ENCODE data around the gene RASIP1.

Gene RASIP1

DNA sequence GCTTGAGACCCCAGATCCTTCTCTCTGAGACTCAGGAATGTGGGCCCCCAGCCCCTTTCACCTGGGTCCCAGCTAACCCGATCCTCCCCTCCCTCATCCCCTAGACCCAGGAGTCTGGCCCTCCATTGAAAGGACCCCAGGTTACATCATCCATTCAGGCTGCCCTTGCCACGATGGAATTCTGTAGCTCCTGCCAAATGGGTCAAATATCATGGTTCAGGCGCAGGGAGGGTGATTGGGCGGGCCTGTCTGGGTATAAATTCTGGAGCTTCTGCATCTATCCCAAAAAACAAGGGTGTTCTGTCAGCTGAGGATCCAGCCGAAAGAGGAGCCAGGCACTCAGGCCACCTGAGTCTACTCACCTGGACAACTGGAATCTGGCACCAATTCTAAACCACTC, 15.4 kb upstream of the RASIP1 start:
- DNase-seq, result no peak

DNA sequence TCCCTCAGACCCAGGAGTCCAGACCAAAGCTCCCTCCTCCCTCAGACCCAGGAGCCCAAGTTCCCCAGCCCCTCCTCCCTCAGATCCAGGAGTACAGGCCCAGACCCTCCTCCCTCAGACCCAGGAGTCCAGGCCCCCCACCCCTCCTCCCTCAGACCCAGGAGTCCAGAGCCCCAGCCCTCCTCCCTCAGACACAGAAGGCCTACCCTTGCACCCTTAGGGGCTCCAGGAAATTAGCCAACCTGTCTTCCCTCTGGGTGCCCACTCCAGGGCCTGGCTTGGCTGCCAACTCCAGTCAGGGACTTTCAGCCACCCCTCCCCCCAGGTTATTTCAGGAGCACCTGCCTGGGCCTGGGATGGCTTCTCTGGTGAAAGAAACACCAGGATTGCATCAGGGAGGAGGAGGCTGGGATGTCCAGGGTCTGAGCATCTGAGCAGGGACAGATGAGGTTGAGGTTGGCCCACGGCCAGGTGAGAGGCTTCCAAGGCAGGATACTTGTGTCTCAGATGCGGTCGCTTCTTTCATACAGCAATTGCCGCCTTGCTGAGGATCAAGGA, 14.8 kb upstream of the RASIP1 start, which contains the start of gene FGF21:
TSS of gene FGF21 (plus strand) at position 441 of the 558 bp plus-strand sequence. CDS start 713 bp downstream, outside the sequence.
- DNase-seq, result no peak

DNA sequence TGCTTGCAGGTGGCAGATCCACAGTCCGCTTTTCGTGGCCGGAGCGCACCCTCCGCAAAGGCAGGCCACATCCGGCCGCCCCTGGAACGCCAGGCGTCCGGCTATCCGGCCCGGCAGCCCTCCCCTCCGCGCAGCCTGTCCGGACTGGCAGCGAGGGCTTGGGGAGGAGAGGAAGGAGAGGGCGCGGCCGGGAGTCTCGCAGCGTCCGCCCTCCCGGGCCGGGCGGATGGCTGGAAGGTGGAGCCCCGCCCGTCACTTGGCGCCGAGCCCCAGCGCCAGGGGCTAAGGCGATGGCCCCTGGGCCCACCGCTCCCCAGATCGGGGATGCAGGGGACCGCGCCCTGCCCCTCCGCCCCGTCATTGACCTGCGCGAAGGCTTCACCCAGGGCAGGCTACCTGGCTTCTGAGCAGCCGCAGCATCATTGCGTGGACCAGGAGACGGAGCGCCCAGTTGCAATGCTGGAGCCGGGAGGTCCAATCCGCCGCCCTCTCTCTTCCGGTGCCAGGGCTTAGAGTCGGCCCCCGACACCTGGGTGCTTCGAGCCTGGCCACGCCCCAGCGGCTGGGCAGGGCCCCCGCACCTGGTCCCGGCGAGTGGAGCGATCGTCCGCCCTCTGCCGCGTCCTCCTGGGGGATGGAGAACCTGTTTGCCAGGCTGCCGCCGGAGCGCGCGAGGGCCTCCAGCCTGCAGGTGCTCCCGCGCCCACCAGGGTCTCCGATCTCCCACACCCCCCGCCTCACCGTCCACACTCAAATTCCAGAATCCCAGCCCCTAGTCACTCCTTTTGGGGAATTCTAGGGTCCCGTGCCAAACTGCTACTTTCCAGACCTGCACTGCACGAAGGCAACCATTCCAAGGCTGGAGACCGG, 12.3 kb upstream of the RASIP1 start, which contains the start of gene FUT1:
TSS of gene FUT1 (minus strand) at position 146 of the 870 bp plus-strand sequence. CDS start 1,360 bp downstream, outside the sequence.
- DNase-seq, result no peak

DNA sequence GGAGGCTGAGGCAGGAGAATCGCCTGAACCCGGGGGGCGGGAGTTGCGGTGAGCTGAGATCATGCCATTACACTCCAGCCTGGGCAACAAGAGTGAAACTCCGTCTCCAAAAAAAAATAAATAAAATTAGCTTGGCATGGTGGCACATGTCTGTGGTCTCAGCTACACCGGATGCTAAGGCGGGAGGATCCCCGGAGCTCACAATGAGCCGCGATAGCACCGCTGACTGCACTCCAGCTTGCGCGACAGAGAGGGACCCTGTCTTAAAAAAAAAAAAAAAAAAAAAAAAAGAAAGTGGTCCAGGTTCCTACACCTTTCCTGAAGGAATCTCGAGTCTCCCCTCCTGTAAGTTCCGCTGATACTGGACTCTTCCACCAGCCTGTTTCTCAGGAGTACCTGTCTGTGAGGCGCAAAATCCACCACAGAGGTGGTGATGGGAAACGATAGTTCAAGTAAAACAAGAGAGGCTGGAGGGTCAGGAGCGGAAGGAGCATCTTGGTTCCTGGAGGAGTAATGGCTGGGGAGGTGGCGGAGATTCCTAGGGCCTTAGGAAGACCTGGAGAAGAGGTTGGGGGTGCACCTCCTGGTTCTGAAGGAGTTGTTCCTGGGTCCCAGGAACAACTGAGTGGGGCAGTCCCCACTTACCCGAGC, 11.6 kb upstream of the RASIP1 start:
- DNase-seq, result no peak

DNA sequence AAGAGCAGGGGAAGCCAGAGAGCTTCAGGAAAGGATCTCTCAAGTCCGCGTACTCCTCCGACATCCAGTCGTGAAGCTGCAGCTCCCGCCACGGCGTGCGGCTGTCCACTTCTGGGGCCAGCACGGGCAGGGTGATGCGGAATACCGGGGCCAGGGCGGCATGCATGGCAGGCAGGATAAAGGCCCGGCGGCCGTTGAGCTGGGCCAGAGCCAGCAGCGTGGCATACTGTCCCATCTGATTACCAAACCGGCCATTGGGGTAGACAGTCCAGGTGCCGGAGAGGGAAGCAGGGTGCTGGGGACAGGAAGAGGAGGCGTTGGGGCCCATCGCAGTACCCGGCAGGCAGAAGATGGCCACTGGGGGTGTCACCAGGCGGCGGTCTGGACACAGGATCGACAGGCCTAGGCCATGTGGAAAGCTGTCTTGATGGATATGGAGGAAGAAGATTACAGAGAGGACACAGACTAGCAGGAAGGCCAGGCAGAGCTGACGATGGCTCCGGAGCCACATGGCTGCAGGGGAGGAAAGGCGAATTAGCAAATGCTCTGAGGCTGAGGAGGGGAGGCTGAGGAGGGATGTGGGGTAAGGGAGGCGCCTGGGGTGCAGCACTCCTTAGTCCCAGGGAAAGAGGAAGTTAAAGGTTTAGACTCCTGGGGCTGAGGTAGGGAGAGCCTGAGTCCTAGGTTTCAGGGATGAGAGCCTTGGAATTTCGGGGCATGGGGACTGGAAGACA, 10.5 kb upstream of the RASIP1 start:
- no peak for DNase-seq

DNA sequence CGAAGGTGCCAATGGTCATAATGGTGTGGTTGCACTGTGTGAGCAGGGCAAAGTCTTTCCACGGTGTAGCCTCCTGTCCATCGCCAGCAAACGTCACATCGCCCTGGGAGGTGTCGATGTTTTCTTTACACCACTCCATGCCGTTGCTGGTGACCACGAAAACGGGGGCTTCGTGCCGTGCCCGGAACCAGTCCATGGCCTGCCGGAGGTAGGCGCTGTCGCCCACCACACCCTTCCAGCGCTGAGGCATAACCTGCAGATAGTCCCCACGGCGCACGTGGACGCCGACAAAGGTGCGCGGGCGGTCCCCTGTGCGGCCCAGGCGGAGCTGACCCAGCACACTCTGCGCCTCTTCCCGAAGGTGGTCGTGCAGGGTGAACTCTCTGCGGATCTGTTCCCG, 9.9 kb upstream of the RASIP1 start:
- no peak for DNase-seq

DNA sequence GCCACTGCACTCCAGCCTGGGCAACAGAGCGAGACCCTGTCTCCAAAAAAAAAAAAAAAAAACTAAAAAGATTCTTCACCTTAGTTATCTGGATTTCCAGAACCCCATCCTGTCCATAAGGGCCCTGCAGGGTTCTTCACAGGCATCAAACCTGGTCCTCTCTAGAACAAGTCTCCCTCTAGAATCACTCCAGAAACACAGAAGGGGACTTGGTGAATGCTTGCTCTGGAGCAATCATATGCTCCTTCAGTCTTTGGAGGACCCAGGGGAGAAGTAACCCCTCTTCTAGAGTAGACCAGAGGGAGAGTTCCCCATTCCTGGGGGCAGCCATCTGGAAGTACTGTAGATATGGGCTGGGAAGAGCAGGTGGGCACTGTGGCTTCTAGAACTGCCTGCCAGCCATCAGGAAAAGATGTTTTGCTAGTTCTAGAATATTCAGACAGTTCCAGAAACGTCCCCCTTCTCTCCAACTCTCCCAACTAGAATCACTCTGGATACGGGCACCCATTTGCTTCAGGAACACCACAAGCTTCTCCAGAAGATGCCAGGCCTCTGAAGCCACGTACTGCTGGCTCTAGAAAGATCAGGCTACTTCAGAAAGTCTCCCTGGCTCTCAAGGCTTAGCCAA, 9.3 kb upstream of the RASIP1 start:
- no peak for DNase-seq

DNA sequence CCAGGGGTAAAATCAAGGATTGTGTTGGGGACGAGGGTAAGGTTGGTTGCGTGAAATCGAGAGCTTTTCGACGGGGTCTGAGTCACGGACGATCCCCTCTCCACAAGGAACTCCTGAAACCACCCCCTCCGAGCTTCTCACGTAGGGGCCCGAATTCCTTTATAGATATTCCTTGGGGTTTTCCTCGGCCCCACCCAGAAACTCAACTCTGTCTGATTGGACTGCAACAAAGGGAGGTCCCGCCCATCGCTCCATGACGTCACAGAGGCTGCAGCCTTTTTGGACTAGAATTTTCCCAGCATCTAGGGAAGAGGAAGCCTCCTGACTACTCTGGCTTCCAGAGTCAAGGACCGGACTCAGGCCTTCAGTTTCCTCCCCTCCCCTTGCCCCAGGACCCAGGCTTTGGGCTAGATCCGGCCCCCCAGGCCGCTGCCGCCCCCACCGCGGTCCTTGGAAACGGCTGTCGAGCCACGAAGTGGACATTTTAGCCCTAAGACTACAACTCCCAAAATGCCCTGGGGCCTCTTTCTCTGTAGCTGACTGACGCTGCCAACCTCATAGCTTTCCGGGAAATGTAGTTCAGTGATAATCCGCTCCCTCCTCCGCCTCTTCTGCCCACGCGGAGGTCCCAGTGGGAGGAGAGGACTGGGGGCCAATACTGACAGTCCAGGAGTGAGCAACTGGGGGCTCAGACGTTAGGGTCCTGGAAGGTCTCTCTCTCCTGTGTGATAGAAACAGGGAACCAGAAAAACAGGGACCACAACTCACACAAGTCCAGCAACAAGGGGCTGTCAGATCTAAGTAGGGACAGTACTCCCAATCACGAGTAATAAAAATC, 6.5 kb upstream of the RASIP1 start, which contains the start of gene IZUMO1:
TSS of gene IZUMO1 (minus strand) at position 172 of the 838 bp plus-strand sequence. CDS start 1,050 bp downstream, outside the sequence.
- DNase-seq, result no peak

DNA sequence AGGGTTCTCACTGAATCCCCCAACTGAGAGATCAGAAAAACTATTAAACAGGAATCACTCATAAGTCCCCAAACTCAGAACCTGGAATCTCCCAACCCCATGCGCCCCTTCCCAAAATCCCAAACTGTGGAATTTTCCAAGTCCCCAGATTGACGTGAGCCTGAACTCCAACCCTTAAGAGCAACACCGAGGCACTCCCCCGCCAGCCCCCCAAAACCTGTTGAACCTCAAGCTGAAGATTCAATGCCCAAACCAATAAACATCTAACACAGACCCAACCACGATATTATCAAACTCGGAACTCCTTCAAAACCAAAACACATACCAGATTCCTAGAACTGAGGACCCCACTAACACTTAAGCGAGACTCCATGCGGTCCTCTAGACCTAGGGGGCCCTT, 5.7 kb upstream of the RASIP1 start:
- DNase-seq, result no peak

DNA sequence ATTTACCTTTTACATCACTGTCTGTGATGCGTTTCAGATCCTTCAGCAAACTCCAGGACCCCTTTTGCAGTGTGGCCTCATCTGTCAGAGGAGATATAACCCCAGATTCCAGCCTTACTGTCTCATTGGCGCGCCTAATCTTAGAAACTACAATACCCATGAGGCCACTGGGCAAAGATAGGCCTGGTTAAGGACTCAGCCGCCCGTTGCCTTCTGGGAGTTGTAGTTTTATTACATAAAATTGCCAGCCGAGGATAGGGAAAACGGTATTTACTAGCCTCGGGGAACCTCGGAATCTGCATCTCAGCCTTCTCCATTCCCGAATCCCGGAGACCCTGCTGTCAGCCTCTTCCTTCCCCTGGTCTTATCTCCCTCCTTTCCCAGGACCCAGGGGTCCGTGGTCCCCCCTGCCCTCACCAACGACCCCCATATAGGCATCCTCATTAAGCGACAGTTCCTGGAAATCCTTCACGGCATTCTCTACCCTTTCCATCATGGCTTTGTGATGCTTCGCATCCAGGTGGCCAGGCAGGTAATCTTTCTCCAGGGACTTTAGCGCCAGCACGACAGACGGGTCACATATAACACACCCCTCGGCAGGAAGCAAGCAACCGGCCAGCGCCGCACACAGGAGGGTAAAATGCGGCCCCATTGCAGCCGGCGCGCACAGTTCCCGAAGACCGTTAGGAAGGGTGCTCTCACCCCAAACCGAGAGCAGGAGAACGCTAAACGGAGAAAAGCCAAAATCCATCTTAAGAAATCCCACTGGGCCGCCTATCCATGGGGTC, 5.0 kb upstream of the RASIP1 start:
- no peak for DNase-seq

DNA sequence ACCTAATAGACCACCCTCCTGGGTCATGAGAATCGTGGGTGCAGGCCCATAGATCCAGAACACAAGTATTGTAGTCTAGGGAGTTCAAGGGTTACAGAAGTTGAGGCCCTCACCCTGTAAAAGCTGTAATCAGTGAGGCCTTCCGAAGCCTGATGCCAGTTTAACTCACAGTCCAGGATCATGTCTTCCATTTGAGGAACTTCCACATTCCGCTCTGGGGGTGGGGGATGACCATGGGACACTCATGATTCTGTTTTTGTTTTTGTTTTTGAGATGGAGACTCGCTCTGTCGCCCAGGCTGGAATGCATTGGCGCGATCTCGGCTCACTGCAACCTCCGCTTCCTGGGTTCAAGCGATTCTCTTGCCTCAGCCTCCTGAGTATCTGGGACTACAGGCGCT, 1.7 kb upstream of the RASIP1 start:
- DNase-seq, result no peak

DNA sequence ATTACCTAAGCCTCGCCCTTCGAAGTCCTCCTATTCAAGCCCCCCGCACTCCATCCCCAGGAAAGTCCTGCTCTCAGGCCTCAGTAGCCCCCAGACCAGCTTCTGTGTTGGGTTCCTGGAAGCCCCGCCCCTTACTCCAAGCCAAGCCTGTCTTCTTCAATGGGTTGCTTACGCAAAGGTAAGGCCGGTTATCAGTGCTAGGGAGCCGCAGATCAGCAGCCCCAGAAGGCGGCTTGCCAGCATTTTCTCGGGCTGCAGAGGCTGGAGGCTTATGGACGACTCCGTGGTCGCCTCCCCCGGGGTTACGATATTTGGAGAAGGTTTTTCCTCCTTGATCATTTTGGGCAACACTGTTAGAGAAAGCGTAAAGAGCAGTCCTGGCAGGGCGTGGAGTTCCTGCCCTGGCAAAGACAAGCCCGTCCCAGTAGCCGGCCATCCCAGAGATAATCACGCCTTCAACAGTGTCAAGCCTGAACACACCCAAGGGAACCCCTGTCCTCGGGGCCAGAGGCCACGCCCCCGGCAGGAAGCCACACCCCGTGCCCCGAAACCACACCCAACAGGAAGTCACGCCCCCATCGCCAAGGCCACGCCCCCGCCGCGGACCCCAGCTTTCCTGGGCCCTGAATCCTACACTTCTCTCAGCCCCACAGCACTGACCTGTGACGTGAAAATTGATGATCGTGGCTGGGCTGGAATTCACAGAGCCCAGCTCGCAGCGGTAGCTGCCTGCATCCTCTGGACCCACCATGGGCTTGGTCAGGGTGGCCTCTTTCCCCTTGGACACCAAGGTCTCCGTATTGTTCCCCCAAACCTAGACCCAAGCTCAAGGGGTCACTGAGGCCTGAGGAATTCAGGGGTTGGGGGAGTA, 954 bp upstream of the RASIP1 start:
- DNase-seq, result no peak

DNA sequence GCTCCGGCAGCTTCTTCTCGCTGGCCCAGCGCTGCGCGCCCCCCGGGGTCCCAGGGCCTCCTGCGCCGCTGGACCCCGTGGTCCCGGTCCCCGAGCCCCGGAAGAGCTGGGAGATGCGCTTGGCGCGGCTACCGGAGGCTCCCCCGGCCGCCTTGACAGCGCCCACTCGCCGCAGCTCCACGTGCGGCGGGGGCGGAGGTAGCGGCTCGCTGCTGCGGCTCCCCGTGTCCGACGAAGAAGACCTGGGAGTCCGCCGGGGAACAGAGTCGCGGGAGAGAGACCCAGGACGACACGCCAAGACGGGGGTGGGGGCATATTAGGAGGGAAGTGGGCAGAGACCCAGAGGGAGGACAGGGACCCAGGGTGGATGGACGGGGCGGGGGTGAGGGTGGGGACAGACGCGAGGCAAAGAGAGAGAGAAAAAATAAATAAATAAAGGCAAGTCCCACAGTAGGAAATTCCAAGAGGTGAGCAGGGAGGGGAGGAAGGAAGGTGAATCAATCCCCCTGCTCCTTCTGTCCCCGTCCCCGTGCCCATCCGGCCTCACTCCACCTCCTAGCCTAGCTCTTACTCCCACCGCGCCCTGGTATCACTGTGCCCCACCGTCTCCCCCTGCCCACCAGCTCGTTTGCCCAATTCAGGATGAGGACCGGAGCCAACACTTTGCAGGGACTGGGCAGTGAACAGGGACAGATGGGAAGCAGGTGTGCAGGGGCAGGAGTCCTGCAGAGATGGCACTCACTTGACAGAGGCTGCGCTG, 826 bp downstream of the RASIP1 start:
- no peak for DNase-seq

DNA sequence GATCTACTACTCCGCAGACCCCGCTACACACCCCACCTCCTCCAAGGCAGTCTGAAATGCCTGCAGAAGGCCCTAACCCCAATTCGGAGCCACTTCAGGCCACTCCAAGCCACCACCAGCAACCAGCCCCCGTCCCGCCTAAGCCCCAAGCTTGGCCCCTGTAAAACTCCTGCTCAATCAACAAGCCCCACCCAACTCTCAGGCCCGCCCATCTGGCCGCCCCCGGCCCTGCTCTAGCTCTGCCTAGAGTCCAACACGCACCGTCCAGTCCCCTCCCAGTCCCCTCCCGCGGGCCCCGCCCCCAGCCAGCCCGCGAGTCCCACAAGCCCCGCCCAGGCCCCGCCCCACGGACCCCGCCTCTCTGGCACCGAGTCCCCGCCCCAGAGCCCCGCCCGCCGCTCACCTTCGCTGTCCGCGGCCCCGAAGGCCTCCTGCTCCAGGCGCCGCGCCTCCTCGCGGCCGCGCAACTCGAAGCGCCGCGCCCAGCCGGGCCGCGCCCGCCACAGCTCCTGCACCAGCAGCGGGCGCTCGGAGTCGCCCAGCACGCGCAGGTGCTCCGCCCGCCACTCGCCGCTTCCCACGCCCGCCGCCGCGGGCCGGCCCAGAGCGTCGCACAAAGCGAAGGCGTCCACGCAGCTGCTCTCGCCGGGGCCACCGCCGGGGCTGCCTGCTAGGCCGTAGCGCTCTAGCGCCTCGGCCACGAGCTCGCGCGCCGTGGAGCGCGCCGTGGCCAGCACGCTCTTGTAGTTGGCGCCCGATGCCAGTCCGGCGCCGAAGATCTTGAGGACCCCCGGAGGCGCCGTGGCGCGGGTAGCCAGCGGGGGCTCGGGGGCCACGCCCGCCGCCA, 1.6 kb downstream of the RASIP1 start:
- DNase-seq, result peak; percentile 86

DNA sequence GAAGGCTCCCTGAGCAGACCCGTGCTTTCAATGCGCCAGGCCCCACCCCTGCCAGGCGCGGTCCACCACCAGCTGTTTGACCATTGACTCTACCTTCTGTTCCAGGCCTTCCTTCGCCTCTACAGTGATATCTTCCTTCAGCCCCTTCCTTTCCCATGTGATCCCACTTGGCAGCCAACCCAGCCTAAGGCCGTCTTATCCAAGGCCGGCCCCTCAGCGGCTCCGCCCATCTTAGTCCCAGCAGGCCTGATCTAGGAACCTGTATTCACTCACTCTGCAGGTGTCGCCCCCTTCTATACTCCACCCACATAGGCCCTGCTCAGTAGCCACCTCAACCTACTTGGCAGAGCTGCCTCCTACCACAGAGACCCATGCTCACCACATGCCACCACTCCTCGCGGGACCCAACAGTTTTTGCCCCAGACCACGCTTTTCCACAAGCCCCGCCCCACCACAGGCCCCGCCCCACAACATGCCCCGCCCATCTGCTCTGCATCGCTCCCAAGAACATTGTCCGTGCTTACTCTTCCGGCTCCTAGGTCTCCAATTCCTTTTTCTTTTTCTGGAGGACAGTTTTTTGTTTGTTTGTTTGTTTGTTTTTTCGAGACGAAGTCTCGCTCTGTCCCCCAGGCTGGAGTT, 2.9 kb downstream of the RASIP1 start:
- DNase-seq, result no peak

DNA sequence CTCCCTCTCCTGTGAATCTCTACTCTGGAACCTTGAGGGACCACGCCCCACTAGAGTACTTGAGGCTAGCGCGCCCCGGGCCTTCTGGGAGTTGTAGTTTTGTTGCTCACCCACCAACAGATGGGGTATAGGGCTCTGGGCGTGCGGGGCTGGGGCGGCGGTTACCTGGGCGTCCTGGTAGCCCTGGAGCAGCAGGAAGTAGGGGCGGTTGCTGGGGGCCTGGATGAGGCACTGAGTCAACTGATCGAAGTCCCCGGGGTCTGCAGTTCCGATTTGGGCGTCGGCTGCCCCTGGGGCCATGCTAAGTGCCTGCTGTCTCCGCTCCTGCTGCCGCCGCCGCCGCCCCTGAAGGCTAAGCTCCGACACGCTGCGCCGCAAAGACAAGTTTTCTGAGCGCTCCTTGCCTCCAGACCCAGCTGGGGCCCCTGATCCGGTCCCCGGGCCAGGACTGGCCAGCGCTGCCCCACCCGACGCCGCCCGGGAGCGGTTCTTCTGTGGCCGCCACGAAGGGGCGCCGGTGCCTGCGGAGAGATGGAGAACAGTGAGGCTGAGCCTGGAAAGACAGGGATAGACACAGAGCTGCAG, 5.3 kb downstream of the RASIP1 start:
- DNase-seq, result no peak

DNA sequence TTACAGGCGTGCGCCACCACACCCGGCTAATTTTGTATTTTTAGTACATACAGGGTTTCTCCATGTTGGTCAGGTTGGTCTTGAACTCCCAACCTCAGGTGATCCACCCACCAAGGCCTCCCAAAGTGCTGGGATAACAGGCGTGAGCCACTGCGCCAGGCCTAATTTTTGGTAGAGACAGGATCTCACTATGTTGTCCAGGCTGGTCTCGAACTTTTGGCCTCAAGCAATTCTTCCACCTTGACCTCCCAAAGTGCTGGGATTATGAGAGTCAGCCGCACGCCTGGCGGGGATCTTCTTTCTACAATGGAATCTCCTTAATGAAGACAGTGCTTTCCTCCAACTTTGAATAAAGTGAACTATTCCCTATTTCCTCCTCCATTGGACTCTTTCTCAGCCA, 5.8 kb downstream of the RASIP1 start:
- DNase-seq, result no peak

Data from activated CD4-positive, alpha-beta T cell treated with anti-CD3 and anti-CD28 coated beads for 1 hour (primary cell).